ENCODE data around the gene LRRC3C.

Gene LRRC3C

GRCh38 chr17:39980351-39981206 lies 53.0 kb downstream of the LRRC3C start, which contains the start of gene PSMD3:
PSMD3 (plus strand) TSS chr17:39980807; CDS start chr17:39980971, 164 bp downstream.
- peak; percentile 94 for DNase-seq (ENCODE audit: low read depth)

DNA sequence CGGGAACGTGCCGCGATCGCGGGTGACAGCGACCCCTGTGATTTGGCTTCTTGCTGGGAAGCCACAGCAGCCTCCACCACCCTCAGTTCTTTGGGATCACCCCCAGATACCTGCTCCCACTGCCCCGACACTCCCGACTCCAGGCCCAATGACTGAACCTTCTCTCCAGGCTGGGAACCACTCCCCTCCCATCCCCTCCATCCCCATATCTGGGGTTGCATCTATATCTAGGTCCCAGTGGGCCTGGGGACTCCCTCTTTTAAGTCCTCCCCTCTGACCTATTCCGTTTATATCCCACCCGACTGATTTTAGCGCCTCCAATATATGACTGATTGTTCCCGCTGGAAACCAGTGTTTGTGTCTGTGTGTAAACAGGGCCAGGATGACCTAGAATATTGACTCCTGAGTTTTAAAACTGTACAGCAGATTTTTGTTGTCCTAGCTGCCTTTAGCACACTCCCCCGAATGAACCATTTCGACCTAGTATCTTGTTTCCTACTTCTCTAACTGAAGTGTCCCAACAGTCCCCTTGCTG lies 53.7 kb downstream of the LRRC3C start:
- DNase-seq (ENCODE audit: low read depth): no peak

- DNase-seq (ENCODE audit: low read depth): no peak
Observed at GRCh38 chr17:39981766-39982375, 54.3 kb downstream of the LRRC3C start.

DNA sequence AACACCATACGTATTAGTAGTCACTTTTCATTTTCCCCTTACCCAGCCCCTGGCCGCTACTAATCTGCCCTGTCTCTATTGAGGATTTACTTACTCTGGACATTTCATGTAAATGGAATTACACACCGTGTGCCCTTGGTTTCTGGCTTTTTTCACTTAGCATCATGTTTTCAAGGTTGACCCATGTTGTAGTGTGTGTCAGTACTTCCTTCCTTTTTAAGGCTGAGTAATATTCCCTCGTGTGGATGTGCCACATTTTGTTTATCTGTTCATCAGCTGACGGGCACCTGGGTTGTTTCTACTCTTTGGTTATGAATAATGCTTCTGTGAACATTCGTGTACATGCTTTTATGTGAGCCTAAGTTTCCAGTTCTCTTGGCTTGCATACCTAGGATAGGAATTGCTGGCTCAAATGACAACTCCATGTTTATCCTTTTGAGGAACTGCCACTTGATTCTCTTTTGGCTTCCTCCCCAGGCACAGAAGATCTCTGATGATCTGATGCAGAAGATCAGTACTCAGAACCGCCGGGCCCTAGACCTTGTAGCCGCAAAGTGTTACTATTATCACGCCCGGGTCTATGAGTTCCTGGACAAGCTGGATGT lies 60.8 kb downstream of the LRRC3C start:
- no peak for DNase-seq (ENCODE audit: low read depth)

DNA sequence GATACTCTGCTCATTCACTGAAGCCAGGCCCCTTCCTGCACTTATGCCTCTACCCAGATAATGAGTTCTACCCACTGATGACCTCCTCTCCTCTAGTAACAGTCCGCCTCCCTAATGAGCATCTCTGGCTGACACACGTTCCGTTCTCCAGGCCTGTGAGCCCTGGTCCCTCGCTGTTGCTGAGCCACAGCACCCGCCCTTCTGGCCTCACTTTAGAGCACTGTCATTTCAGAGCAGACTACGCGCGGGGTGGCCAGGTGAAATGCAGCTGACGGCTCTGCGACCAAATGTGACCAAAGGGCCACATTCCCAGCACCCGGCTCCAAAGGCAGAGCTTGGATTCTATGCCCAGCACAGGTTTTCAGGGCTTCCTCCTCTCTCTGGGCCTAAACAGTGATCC lies 66.9 kb downstream of the LRRC3C start:
- DNase-seq (ENCODE audit: low read depth): no peak
